Measurements from ENCODE around the gene GRHPR. TPM values are rescaled to one million over a fixed set of nuclear protein-coding genes. Genes with fewer than 3 reads are reported as not detected.

GRHPR gene
- polyA plus RNA-seq, 2 of the 4 experiments (the other 2 are of a cell fraction), result 111 to 146 TPM

DNA sequence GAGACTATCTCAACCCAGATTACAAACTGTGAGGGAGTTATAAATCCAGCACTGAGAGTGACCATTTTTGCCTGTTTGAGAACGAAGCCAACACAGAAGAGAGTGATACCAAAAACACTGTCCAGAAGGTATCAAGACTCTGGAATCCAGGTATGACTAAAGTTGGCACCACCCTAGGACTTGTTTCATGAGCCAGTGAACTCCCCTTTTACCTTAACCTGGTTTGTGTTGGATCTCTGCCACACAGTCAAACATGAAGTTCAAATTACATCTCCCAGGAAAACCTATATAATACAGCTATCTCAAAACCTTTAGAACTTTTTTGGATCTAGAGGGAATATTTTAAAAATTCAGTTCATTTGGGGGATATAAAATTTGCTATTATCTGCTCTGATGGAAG lies 31.3 kb downstream of the GRHPR start:
- DNase-seq (ENCODE audit: low read depth in 1 of 2, low spot score in 1 of 2), result no peak
- ChIA-PET POLR2A (no interaction called here), CTCF (interaction anchor here (1.3 kb wide), 1 partner anchor 9 kb away, joined by 3 read pairs; no protein-coding TSS in a partner anchor)
- 89% methylated on average over 1 of the region's 1 CpG for WGBS (ENCODE audit: missing lambda C conversion rate)
- no peak for TF ChIP-seq KDM5A (IDR thresholded peaks at IDR 0.05)
- TF ChIP-seq FOXS1 (CRISPR knock-in tag; IDR thresholded peaks at IDR 0.05), result no peak
- TF ChIP-seq RARB (CRISPR knock-in tag; IDR thresholded peaks at IDR 0.05), result no peak
- no peak for TF ChIP-seq CBX8 (IDR thresholded peaks at IDR 0.05)
- TF ChIP-seq, protein P1, sequence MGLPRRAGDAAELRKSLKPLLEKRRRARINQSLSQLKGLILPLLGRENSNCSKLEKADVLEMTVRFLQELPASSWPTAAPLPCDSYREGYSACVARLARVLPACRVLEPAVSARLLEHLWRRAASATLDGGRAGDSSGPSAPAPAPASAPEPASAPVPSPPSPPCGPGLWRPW (IDR thresholded peaks at IDR 0.05), result no peak
- H3K9me3 ChIP-seq, result no peaks in the 10 kb centered on the region
- FAIRE-seq, result no peak
- ATAC-seq, result no peak
- H3K4me2 ChIP-seq, result 0 out of 3 replicates have a peak overlapping the region, but pooled peaks have one; percentile 32
- H3K4me1 ChIP-seq, result peaks cover 57% of the 10 kb centered on the region
- no peak overlapping the region for H3K4me3 ChIP-seq
- H3K27ac ChIP-seq, result no peak overlapping the region

DNA sequence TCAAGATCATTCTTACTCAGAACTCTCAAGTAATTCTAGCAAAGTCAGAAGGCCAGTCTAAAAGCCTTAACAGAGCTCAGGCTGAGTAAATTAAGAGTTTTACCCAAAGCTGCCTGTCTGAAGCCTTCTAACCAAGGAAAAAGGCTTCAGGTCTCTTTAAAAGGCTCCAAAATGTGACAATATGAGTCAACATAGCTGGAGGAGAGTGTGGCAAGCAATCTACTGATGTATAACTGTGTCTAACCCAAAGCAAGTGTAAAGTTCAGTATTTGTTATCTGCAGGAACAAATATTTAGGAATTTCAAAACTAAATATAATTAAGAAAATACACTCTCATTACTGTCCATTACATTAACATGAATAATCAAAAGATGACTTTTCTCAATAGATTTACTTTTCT lies 31.7 kb downstream of the GRHPR start:
- ChIA-PET POLR2A (no interaction called here), CTCF (interaction anchor here (1.3 to 1.4 kb wide), 2 partner anchors 9 to 459 kb away, joined by 3 to 4 read pairs; no protein-coding TSS in a partner anchor)
- ATAC-seq, result no peak
- TF ChIP-seq MAX (IDR thresholded peaks at IDR 0.05) (no peak), CBX2 (IDR thresholded peaks at IDR 0.05; ENCODE audit: borderline replicate concordance, low read depth) (no peak), TP53 (CRISPR knock-in tag; IDR thresholded peaks at IDR 0.05) (no peak), POLR2A (IDR thresholded peaks at IDR 0.05; ENCODE audit: low read length) (no peak), ZNF302 (CRISPR knock-in tag; IDR thresholded peaks at IDR 0.05) (no peak), MAFK (IDR thresholded peaks at IDR 0.05; ENCODE audit: partially characterized antibody) (no peak), HOXB13 (CRISPR knock-in tag; IDR thresholded peaks at IDR 0.05; ENCODE audit: low read depth) (no peak), RCOR1 (IDR thresholded peaks at IDR 0.05; ENCODE audit: low read depth, low read length) (no peak), CEBPB (IDR thresholded peaks at IDR 0.05) (no peak), POLR2AphosphoS2 (conservative IDR thresholded peaks at IDR 0.05; ENCODE audit: low read length) (no peak), NR3C1 (IDR thresholded peaks at IDR 0.05) (no peak), PBX3 (IDR thresholded peaks at IDR 0.05) (no peak)
- TF ChIP-seq, protein P2, sequence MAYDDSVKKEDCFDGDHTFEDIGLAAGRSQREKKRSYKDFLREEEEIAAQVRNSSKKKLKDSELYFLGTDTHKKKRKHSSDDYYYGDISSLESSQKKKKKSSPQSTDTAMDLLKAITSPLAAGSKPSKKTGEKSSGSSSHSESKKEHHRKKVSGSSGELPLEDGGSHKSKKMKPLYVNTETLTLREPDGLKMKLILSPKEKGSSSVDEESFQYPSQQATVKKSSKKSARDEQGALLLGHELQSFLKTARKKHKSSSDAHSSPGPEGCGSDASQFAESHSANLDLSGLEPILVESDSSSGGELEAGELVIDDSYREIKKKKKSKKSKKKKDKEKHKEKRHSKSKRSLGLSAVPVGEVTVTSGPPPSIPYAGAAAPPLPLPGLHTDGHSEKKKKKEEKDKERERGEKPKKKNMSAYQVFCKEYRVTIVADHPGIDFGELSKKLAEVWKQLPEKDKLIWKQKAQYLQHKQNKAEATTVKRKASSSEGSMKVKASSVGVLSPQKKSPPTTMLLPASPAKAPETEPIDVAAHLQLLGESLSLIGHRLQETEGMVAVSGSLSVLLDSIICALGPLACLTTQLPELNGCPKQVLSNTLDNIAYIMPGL (CRISPR knock-in tag; IDR thresholded peaks at IDR 0.05; ENCODE audit: borderline replicate concordance), result no peak
- Histone ChIP-seq H3K4me2 (peak overlapping the region; percentile 32; the same call in 1 of the 3 replicates), H3K9me3 (no peaks in the 10 kb centered on the region), H3K4me3 (no peak overlapping the region), H3K4me1 (peaks cover 57% of the 10 kb centered on the region), H3K27ac (no peak overlapping the region)
- no peak for DNase-seq (ENCODE audit: low read depth in 1 of 2, low spot score in 1 of 2)
- no peak for FAIRE-seq

DNA sequence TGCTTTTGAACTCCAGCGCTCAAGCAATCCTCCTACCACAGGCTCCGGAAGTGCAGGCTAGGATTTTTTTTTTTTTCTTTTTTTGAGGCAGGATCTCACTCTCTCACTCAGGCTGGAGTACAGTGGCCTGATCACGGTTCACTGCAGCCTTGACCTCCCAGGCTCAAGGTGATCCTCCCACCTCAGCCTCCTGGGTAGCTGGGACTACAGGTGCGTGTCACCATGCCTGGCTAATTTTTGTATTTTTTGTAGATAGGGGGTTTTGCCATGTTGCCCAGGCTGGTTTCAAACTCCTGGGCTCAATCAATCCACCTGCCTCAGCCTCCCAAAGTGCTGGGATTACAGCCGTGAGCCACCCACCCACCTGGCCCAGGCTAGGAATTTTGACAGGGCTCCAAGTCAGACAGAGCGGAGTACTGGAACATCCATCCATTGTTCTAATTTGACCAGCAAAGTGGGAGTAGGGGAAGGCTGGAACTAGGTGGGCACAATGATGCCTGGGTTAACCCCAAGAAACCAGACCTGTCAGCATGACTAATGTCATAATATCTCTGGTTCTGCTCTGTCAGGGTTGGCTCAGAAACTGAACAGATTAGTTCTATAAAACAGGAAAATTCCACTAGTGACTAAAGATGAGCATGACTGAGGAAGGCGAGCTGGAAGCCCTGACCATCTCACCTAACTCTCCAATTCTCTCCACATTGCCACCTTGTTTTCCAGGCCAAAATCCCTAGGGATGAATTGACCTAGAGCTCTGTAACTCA lies 33.6 kb downstream of the GRHPR start:
- ChIA-PET POLR2A (interaction anchor here (1.7 kb wide), 1 partner anchor 10 kb away, joined by 9 read pairs; the partner anchor contains the start of gene ZBTB5), CTCF (interaction anchor here (2.0 to 3.8 kb wide), 2 partner anchors 14 to 41 kb away, joined by 5 to 15 read pairs; no protein-coding TSS in a partner anchor)
- TF ChIP-seq ZNF302 (CRISPR knock-in tag; IDR thresholded peaks at IDR 0.05) (no peak), CHD2 (IDR thresholded peaks at IDR 0.05; ENCODE audit: low read length, partially characterized antibody) (no peak), RCOR1 (IDR thresholded peaks at IDR 0.05; ENCODE audit: low read depth, low read length) (no peak), ESRRA (IDR thresholded peaks at IDR 0.05; ENCODE audit: borderline replicate concordance, low read length) (no peak), ZFP36 (IDR thresholded peaks at IDR 0.05; ENCODE audit: borderline replicate concordance, partially characterized antibody) (no peak), KDM1A (IDR thresholded peaks at IDR 0.05; ENCODE audit: low read depth) (no peak), NPAS2 (CRISPR knock-in tag; IDR thresholded peaks at IDR 0.05; ENCODE audit: borderline replicate concordance) (no peak), NFE2L2 (conservative IDR thresholded peaks at IDR 0.05; ENCODE audit: low read length) (no peak), HDAC2 (IDR thresholded peaks at IDR 0.05) (no peak), ZC3H11A (IDR thresholded peaks at IDR 0.05) (no peak)
- Histone ChIP-seq H3K4me3 (no peak overlapping the region), H3K9me3 (no peaks in the 10 kb centered on the region), H3K4me2 (no peak overlapping the region), H3K4me1 (peaks cover 57% of the 10 kb centered on the region), H3K27ac (no peak overlapping the region)
- no peak for DNase-seq (ENCODE audit: low read depth in 1 of 2, low spot score in 1 of 2)
- ATAC-seq, result no peak
- 80% methylated on average over 7 of the region's 7 CpGs for WGBS (ENCODE audit: missing lambda C conversion rate)
- FAIRE-seq, result no peak

Measured in A549 (cell line).